ENCODE data around the gene SNRNP48.

The SNRNP48 gene

GRCh38 chr6:7589949-7590917 is at the start of gene SNRNP48:
TSS of gene SNRNP48 (plus strand) at chr6:7590198. CDS start at chr6:7590258, 60 bp downstream.
- DNase-seq, result peak; percentile 93

GRCh38 chr6:7540595-7540994 is 49.4 kb upstream of the SNRNP48 start:
- no peak for DNase-seq

GRCh38 chr6:7541175-7542064 is 48.6 kb upstream of the SNRNP48 start, which contains the start of gene DSP:
TSS of gene DSP (plus strand) at chr6:7541671. CDS start at chr6:7541916, 245 bp downstream.
- DNase-seq, result peak; percentile 12

GRCh38 chr6:7542065-7542873 is 47.7 kb upstream of the SNRNP48 start:
- no peak for DNase-seq

- no peak for DNase-seq
These were observed 46.9 kb upstream of the SNRNP48 start for GRCh38 chr6:7542874-7543624.

- no peak for DNase-seq
These were observed 46.1 kb upstream of the SNRNP48 start for GRCh38 chr6:7543789-7544424.

GRCh38 chr6:7544597-7544996 is 45.4 kb upstream of the SNRNP48 start:
- no peak for DNase-seq

GRCh38 chr6:7545316-7546019 is 44.5 kb upstream of the SNRNP48 start:
- no peak for DNase-seq

GRCh38 chr6:7546020-7546369 is 44.0 kb upstream of the SNRNP48 start:
- DNase-seq, result no peak

GRCh38 chr6:7546383-7546782 is 43.6 kb upstream of the SNRNP48 start:
- no peak for DNase-seq

GRCh38 chr6:7546896-7547295 is 43.1 kb upstream of the SNRNP48 start:
- no peak for DNase-seq

- DNase-seq, result no peak
These were observed 42.7 kb upstream of the SNRNP48 start for GRCh38 chr6:7547315-7547714.

GRCh38 chr6:7550433-7550801 is 39.6 kb upstream of the SNRNP48 start:
- DNase-seq, result no peak

GRCh38 chr6:7554533-7555275 is 35.3 kb upstream of the SNRNP48 start:
- DNase-seq, result no peak

GRCh38 chr6:7555671-7556070 is 34.3 kb upstream of the SNRNP48 start:
- DNase-seq, result no peak

- DNase-seq, result no peak
These were observed 33.4 kb upstream of the SNRNP48 start for GRCh38 chr6:7556394-7557106.

GRCh38 chr6:7557652-7558051 is 32.3 kb upstream of the SNRNP48 start:
- DNase-seq, result no peak

GRCh38 chr6:7558781-7559180 is 31.2 kb upstream of the SNRNP48 start:
- no peak for DNase-seq

GRCh38 chr6:7559196-7559595 is 30.8 kb upstream of the SNRNP48 start:
- DNase-seq, result no peak

All from activated CD4-positive, alpha-beta T cell treated with anti-CD3 and anti-CD28 coated beads, Interleukin-10, Interleukin-2, amounts not matched to agents 100 ng/mL and 50 ng/mL, durations not matched to agents 16 hours and 8 hours (primary cell).